Stimulated activated CD4-positive, alpha-beta T cell treated with anti-CD3 and anti-CD28 coated beads, Interleukin-12 subunit alpha, Interleukin-12 subunit beta, amount 100 ng/mL, for 24 hours (primary cell): ENCODE data around the gene PACSIN1.

Source experiments
- DNase-seq, 2 experiments: peaks; one replicate each; pipeline ENCODE4 v3.0.0-alpha.2; 2020; ENCODE audit warnings: low read depth in 2 of 2

The PACSIN1 gene

GRCh38 chr6:34544776-34545471 is 79.0 kb downstream of the PACSIN1 start:
- DNase-seq = no peak

- DNase-seq = no peak
Observed at GRCh38 chr6:34546551-34547321, 80.9 kb downstream of the PACSIN1 start.

DNA sequence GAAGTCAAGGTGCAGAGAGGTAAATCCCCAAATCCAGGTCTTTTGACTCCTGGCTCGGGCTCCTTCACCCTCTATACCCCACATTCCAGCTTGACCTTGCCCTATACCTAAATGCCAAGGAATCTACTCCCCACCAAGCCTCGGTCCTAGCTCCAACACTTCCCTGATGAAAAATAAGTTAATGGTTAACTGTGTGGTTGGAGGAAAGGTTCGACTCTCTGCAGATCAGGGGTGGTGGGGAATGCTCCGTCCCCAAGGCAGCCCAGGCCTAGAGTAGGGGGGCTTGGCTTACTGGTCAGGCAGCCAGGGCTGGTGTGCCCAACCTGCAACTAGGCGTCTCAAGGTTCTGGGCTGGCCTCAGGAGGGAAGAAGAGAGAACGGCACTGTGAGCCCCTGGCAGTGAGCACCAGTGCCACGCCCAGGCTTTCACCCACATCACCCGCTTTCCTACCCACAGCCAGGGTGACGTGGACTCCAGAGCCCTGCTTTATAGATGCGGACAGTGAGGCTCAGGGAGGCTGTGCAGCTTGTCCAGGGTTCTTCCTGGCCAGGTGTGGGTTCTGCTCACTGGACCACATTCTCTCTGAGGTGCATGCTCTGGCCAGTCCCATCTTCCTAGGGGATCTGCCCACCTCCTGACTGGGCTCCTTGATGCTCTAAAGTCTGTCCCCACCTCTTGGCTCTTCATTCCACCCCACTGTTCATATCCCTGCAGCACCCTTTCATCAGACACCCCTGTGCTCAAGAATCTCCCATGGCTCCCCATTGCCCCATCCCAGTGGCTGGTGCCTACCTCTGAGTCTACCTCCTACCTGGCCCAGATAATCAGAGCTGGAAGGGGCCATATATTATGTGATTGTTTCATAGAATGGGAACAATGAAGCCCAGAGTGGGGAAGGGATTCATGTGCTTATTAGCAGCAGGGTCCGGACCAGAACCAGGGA is 82.1 kb downstream of the PACSIN1 start:
- no peak for DNase-seq

GRCh38 chr6:34549026-34549803 is 83.3 kb downstream of the PACSIN1 start:
- no peak for DNase-seq

DNA sequence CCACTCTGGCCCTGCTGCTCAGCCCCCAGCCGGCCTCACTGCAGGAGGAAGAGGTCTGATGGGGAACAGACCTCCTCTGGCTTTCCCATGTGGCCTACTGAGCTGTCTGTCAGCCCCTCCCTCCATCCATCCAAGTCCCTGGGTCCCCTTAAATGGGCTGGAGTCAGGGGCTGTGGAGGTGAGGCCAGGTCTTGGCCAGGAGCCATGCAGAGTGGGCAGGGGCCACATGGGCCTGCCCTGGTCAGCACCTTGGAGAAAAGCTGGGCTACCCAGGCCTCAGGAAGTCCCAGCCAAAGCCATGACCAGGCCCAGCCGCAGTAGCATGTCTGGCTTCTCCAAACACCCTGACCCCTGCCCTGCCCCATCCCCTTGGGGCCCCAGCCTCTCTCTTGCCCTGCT is 83.9 kb downstream of the PACSIN1 start:
- no peak for DNase-seq

DNA sequence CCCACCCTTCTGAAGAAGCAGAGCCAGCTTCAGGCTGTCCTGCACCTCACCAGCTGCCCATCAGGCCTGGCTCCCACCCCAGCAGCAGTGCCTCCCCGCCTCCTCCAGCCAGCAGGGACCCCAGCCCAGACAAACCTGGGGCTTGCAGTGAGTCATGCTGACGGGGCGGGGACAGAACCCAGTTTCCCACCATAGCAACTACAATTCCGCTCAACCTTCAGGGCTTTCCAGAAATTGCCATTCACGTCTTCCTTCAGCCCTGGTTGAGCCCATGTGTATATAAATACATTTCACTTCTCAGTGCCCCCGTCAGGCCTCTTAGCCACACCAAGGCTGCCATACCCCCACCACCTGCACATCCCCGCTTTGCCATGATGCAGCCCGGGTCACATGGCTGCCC is 85.8 kb downstream of the PACSIN1 start:
- no peak for DNase-seq

DNA sequence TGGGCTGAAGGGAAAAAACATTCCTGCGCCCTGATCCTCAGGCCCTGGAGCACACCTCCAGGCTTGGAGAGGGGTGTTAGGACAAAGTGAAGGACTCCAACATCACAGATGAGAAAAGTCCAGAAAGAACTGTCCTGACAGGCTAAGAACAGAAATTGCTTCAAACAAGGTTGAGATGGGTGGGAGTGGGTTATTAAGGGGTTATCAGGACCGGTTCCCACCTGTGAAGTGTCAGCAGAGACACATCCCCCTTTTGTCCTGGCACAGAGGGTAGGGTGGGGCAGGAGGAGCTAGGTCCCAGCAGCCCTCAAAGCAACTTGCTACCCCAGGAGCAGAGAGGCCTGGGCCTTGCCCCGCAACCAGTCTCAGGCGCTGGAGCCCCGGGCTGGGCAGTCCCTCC is 86.7 kb downstream of the PACSIN1 start:
- DNase-seq = no peak

- no peak for DNase-seq
Observed at GRCh38 chr6:34553146-34553545, 87.3 kb downstream of the PACSIN1 start.

DNA sequence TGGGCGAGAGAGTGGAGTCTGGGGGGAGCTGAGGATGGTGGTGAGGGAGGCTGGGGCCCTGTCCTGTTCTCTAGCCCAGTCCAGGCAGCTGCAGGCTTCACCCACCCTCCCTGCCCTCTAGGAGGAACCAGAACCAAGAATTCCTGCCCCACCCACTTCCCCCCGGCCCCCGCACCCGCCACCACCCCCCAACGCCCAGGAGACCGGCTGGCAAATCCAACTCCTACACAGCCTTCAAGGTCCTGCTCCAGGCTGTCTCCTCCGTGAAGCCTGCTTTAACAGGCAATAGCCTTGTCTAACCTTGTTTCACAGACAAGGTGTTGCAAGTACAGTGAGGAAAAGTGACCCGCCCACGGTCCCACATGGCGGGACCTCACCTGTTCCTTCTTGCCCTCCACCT is 87.9 kb downstream of the PACSIN1 start:
- DNase-seq = no peak

DNA sequence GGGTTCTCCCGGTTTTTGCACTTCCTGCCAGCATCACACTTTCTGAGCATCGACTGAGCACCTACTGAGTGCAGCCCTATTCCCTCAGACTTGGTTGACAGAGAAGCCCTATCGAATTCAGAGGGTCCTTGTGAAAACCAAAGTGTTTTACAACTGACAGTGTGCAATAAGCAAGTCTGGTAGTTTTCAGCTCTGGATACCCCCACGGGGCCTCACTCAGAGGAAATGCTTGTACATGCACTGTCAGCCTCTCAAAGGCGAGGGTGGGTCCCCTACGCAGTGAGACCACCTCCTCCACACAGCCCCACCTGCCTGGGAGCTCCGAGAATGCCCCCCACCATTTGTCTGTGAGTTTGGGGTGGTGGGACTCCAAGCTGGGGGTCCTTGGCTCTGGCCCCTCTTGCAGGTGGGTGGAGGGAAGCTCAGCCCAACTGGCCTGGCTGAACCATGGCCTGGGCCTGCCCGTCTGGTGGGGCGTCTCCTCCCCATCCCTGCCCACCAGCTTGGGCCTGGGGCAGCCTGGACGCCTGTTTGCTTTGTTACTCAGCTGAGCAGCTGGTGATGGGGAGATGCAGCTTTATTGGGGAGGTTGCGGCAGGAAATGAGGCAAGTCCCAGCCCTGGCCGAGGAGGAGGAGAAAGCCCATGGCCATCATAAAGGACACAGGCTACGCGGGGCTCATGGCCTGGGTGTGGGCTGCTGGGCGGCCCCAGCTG is 88.6 kb downstream of the PACSIN1 start:
- DNase-seq = no peak

- DNase-seq = no peak
Observed at GRCh38 chr6:34555007-34555322, 89.1 kb downstream of the PACSIN1 start.

DNA sequence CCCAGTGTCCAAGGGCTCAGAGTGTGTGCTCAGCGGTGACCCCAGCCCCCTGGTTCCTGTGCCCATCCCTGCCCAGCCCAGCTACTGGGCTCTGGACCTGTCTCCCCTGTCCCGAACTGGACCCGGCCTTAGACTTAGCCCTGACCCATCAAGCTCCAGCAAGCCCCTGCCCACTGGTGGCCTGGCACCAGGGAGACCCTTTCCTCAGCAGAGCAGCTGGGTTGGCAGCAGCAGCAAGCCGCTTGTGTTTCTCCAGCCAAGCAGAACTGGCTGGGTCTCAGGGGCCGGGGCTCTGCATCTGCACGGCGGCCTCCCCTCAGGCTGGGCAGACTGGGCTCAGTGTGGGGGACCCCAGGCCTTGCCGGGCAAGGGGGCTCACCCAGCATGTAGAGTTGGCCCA is 89.5 kb downstream of the PACSIN1 start:
- DNase-seq = no peak

DNA sequence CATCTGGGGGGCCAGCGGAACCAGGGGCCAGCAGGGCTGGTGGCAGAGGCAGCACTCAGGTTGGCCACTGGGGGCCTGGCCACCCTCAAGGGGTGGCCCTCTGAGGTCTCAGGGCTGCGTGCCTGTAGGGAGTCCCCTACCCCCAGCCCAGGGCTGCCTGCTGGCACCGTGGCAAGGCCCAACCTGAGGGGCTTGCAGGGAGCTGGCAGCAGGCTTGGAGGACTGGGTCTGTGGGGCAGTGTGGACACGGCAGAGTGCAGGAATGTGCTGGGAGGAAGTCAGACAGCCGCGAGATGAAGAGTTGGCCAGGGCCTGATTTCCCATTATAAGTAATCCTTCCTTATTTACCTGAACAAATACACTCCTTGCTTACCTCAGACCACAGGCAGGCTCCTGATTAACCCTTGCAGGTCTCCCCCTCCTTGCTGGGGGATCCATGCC is 90.2 kb downstream of the PACSIN1 start, which contains the start of gene SPDEF:
Gene SPDEF, minus strand, starts transcription at position 299 of the 441 bp plus-strand sequence. CDS start 11,874 bp downstream, outside the sequence.
- DNase-seq = no peak

- no peak for DNase-seq
Observed at GRCh38 chr6:34556493-34556892, 90.6 kb downstream of the PACSIN1 start.

DNA sequence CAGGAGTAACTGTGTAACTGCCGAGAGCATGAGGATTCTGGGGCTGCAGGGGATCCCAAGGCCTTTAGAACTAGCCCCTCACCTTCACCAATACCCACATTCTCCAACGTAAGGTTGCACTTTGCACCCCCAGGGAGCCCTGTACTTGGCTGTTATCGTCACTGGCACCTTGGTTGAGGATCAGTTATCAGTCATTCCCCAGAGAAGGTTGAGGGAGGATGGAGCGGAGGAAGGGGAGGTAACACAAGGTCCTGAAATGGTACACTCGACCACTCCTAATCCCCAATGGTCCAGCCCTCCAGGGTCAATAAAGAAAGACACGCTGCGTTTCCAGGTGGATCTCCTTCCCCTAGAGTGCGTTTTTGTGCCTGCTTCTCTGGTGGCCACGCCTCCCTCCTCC is 91.4 kb downstream of the PACSIN1 start:
- DNase-seq = no peak

DNA sequence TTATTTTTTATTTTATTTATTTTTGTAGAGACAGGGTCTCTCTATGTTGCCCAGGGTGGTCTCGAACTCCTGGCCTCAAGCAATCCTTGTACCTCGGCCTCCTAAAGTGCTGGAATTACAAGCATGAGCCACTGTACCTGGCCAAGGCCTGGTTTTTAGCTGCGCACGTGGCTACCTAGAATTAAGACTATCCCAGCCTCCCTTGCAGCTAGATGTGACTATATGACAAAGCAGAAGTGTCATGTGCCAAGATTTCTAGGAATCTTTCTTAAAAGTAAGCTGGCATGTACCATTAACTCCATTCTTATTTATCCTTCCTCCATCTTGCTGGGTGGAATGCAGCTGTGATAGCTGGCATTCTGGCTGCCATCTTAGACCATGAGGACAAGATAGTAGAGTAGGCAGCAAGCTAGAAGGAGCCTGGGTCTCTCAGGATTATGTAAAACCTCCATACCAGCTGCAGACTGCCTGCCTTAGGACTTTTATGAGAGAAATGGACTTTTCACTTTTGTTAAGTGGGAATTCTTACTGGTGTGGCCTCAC is 92.4 kb downstream of the PACSIN1 start:
- no peak for DNase-seq

DNA sequence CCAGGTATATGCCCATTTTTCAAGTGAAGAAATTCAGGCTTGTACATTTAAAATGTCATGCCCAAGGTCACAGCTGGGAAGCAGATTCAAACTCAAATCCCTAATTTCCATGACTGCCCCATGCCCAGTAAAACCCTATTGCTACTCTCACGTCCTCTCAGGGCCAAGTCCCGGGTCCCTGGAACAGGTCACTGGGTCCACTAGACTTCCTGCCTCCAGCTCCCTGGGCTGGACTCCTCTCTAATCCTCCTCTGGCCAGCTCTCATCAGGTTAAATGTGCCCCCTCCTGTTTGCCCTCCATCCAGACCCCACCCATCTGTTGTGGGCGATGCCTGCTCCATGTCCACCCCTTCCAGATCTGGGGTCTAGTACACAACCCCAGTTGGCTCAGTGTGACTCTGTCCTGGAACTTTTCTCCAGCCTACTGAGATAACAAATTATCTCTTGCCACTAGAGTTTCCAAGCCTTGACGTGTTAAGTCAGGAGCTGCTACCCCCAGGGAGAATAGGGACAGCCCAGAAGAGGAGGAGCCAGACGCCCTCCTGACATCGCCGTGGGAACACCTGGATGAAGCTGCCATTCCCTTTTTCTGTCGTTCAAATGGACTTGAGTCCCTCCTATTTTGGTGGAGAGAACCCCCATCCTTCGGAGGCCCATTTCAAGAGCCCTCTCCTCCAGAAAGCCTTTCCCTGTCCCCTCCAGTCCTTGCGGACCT is 93.9 kb downstream of the PACSIN1 start:
- DNase-seq = no peak

- no peak for DNase-seq
Observed at GRCh38 chr6:34560366-34561226, 94.7 kb downstream of the PACSIN1 start.

DNA sequence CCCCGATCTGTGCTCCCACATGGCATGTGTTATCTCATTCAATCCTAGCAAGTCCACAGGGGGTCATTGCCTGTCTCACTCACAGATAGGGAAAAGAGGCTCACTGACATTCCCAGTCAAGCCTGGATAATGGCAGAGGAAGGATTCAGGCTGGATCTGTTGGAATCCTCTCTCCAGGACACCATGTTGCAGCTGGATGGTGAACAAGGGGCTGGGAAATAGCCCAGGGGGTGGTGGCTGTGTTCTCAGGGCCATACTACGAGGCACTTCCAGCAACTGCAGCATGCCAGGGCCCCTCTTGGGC is 95.3 kb downstream of the PACSIN1 start:
- DNase-seq = no peak
